ENCODE results near the gene CALY.

Gene CALY

GRCh38 chr10:133276100-133276434 is 60.6 kb downstream of the CALY start:
- no peak for FAIRE-seq
- no peak for DNase-seq (ENCODE audit: insufficient read length, low spot score)

- FAIRE-seq, result peak; percentile 92
- DNase-seq (ENCODE audit: insufficient read length, low spot score), result peak; percentile 87
These were observed 61.0 kb downstream of the CALY start for GRCh38 chr10:133275684-133276092.

GRCh38 chr10:133274751-133275683 is 61.7 kb downstream of the CALY start:
- DNase-seq (ENCODE audit: insufficient read length, low spot score), result peak; percentile 85
- peak; percentile 82 for FAIRE-seq

All from GM19239 (cell line).